Cortex of kidney (tissue), 1 donor: Measurements from ENCODE around the gene RPL12.

Source experiments
- DNase-seq: peaks from one replicate; lab custom pipeline; 2025; lab: John Stamatoyannopoulos, UW

Gene RPL12

GRCh38 chr9:127450830-127451607, at the start of gene RPL12, which contains the start of gene LRSAM1:
Gene RPL12 (minus strand): TSS chr9:127451406. CDS start chr9:127451317, 89 bp downstream.
Gene LRSAM1 (plus strand): TSS chr9:127451510. CDS start chr9:127454528, 3,018 bp downstream.
- DNase-seq = peak; percentile 65

GRCh38 chr9:127500862-127501261, 49.7 kb upstream of the RPL12 start:
- no peak for DNase-seq

GRCh38 chr9:127500399-127500798, 49.2 kb upstream of the RPL12 start:
- no peak for DNase-seq

- no peak for DNase-seq
Observed at GRCh38 chr9:127498298-127498697, 47.1 kb upstream of the RPL12 start.

- no peak for DNase-seq
Observed at GRCh38 chr9:127497656-127498290, 46.6 kb upstream of the RPL12 start.

- DNase-seq = no peak
Observed at GRCh38 chr9:127496974-127497373, 45.8 kb upstream of the RPL12 start.

- no peak for DNase-seq
Observed at GRCh38 chr9:127495884-127496555, 44.8 kb upstream of the RPL12 start.

GRCh38 chr9:127494304-127494702, 43.1 kb upstream of the RPL12 start:
- no peak for DNase-seq

GRCh38 chr9:127493592-127494303, 42.5 kb upstream of the RPL12 start:
- DNase-seq = no peak

- no peak for DNase-seq
Observed at GRCh38 chr9:127492616-127493015, 41.4 kb upstream of the RPL12 start.

GRCh38 chr9:127491516-127491915, 40.3 kb upstream of the RPL12 start:
- DNase-seq = no peak

- DNase-seq = no peak
Observed at GRCh38 chr9:127490535-127491230, 39.5 kb upstream of the RPL12 start.

GRCh38 chr9:127489471-127490115, 38.4 kb upstream of the RPL12 start:
- DNase-seq = no peak

GRCh38 chr9:127488946-127489345, 37.7 kb upstream of the RPL12 start:
- no peak for DNase-seq

GRCh38 chr9:127485995-127486394, 34.8 kb upstream of the RPL12 start:
- DNase-seq = no peak

- DNase-seq = no peak
Observed at GRCh38 chr9:127482662-127483061, 31.5 kb upstream of the RPL12 start.

GRCh38 chr9:127479507-127480081, 28.4 kb upstream of the RPL12 start:
- no peak for DNase-seq

GRCh38 chr9:127474592-127474991, 23.4 kb upstream of the RPL12 start:
- DNase-seq = no peak

- no peak for DNase-seq
Observed at GRCh38 chr9:127473932-127474331, 22.7 kb upstream of the RPL12 start.

GRCh38 chr9:127473501-127473900, 22.3 kb upstream of the RPL12 start:
- DNase-seq = no peak

- no peak for DNase-seq
Observed at GRCh38 chr9:127470662-127471061, 19.5 kb upstream of the RPL12 start.
